ENCODE results near the gene PERM1. TPM values are rescaled to one million over a fixed set of nuclear protein-coding genes. Genes with fewer than 3 reads are reported as not detected.

The PERM1 gene
- total and polyA plus RNA-seq, 9 of the 15 experiments (the other 6 are each of a cell fraction or from before 2014, with no cell fraction given), result not detected

DNA sequence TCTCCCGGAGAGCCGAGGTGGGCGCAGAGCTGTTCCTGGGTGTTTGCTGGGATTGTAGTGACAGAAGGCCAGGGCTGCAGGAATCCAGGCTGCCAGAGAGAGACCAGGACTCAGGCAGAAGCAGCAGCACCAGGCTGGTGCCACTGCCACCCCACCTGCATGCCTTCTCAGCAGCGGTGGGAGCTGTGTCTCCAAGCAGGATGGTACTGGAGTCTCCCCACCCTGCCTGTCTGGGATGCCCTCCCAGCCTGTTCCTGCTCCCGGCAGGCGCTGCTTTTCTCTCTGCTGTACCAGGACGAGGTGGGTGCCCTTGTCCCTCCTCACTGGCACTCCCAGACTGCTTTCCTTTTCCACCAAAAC, 22.5 kb upstream of the PERM1 start:
- no TSS peak for BruUV-seq (replicated peaks)

More for the DNA sequence above, 22.5 kb upstream of the PERM1 start:
- no peak for TF ChIP-seq ASH1L (IDR thresholded peaks at IDR 0.05; ENCODE audit: borderline replicate concordance, low read depth, partially characterized antibody)
- peak; percentile 31; the same call in 1 of the 2 replicates for TF ChIP-seq FOXP1 (CRISPR knock-in tag; IDR thresholded peaks at IDR 0.05)
- 0 out of 2 replicates have a peak, but pooled peaks have one; percentile 16 for TF ChIP-seq ARID4B (CRISPR knock-in tag; IDR thresholded peaks at IDR 0.05)
- FAIRE-seq (no peak), DNase-seq (ENCODE audit: extremely low read depth in 1 of 4, low spot score in 3 of 4) (peak in 1 of 4 experiments; percentile 4), ATAC-seq (no peak)
- H2AFZ ChIP-seq (ENCODE audit: low read depth, low read length), result no peak overlapping the region
- no peaks in the 10 kb centered on the region; the same call in none of the 2 replicates for H3K9me3 ChIP-seq (replicated peaks; ENCODE audit: control insufficient read depth, insufficient read depth, low read depth, low read length)
- no peaks in the 10 kb centered on the region for H3K27me3 ChIP-seq (ENCODE audit: control insufficient read depth in 2 of 2, insufficient read depth in 2 of 2, low read length in 2 of 2)
- in situ Hi-C loops (cut with MboI), result no loop called here
- H3K9me1 ChIP-seq (ENCODE audit: control insufficient read depth, insufficient read depth, low read length), result no peaks in the 10 kb centered on the region
- H3K27ac ChIP-seq (ENCODE audit: extremely low read depth, low read depth, low read length), result no peak overlapping the region
- H3K4me3 ChIP-seq, result no peak overlapping the region
- peak overlapping the region in 1 of 2 experiments; percentile 90; a peak in 2 of 4 replicates for H3K9ac ChIP-seq (ENCODE audit: insufficient read depth in 1 of 2, low read depth in 2 of 2, low read length in 2 of 2)
- CTCF ChIA-PET (ENCODE audit: low intra/inter-chr PET ratio), result no interaction called here
- peak overlapping the region; percentile 61; the same call in 1 of the 2 replicates for H3K4me2 ChIP-seq (ENCODE audit: insufficient read depth, low read length)
- H3K4me1 ChIP-seq (replicated peaks in 1 of 2; ENCODE audit: control insufficient read depth in 2 of 2, insufficient read depth in 2 of 2, low read length in 2 of 2), result peaks cover 39 to 72% of the 10 kb centered on the region in 2 experiments
- 60% methylated on average over 5 of the region's 7 CpGs for WGBS (ENCODE audit: insufficient coverage, low coverage, missing lambda C conversion rate)
- POLR2A ChIA-PET, result interaction anchor here (2.6 kb wide), 1 partner anchor 9 kb away, joined by 9 read pairs; the partner anchor contains the start of gene ISG15
- H3K79me2 ChIP-seq (ENCODE audit: control insufficient read depth, insufficient read depth, low read length), result peaks cover 13% of the 10 kb centered on the region; the same call in 2 of the 3 replicates
- no peaks in the 10 kb centered on the region for H3K36me3 ChIP-seq (ENCODE audit: control insufficient read depth, insufficient read depth, low read length)
- H4K20me1 ChIP-seq (replicated peaks; ENCODE audit: control insufficient read depth, insufficient read depth, low read length), result 0 out of 2 replicates have a peak, but pooled peaks cover 4% of the 10 kb centered on the region
- intact Hi-C loops (cut with micrococcal nuclease), result loop anchor here (5.0 kb wide), 1 partner anchor 58 kb away; no protein-coding TSS in a partner anchor

Measured in K562 (cell line).